ENCODE measurements around the gene EMSY. TPM values are rescaled to one million over a fixed set of nuclear protein-coding genes. Genes with fewer than 3 reads are reported as not detected.
"Not testable (repeated sequence)": the region's sequence is repeated elsewhere in the genome, so short reads cannot be mapped to it uniquely, and the experiment has no call there.

Gene EMSY, protein sequence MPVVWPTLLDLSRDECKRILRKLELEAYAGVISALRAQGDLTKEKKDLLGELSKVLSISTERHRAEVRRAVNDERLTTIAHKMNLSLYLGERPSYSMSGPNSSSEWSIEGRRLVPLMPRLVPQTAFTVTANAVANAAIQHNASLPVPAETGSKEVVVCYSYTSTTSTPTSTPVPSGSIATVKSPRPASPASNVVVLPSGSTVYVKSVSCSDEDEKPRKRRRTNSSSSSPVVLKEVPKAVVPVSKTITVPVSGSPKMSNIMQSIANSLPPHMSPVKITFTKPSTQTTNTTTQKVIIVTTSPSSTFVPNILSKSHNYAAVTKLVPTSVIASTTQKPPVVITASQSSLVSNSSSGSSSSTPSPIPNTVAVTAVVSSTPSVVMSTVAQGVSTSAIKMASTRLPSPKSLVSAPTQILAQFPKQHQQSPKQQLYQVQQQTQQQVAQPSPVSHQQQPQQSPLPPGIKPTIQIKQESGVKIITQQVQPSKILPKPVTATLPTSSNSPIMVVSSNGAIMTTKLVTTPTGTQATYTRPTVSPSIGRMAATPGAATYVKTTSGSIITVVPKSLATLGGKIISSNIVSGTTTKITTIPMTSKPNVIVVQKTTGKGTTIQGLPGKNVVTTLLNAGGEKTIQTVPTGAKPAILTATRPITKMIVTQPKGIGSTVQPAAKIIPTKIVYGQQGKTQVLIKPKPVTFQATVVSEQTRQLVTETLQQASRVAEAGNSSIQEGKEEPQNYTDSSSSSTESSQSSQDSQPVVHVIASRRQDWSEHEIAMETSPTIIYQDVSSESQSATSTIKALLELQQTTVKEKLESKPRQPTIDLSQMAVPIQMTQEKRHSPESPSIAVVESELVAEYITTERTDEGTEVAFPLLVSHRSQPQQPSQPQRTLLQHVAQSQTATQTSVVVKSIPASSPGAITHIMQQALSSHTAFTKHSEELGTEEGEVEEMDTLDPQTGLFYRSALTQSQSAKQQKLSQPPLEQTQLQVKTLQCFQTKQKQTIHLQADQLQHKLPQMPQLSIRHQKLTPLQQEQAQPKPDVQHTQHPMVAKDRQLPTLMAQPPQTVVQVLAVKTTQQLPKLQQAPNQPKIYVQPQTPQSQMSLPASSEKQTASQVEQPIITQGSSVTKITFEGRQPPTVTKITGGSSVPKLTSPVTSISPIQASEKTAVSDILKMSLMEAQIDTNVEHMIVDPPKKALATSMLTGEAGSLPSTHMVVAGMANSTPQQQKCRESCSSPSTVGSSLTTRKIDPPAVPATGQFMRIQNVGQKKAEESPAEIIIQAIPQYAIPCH (N-terminal part only)
- total RNA-seq = 10 to 100 TPM; 18.1 to 18.6 TPM
- long read RNA-seq, donor 1, partial matches to known transcripts = 2 of 4 reads
- long read RNA-seq, donor 1, other reads (novel, unspliced or antisense) = 2 of 4 reads
- long read RNA-seq, donor 2, partial matches to known transcripts = 2 of 6 reads
- long read RNA-seq, donor 2, other reads (novel, unspliced or antisense) = 0 of 6 reads

DNA sequence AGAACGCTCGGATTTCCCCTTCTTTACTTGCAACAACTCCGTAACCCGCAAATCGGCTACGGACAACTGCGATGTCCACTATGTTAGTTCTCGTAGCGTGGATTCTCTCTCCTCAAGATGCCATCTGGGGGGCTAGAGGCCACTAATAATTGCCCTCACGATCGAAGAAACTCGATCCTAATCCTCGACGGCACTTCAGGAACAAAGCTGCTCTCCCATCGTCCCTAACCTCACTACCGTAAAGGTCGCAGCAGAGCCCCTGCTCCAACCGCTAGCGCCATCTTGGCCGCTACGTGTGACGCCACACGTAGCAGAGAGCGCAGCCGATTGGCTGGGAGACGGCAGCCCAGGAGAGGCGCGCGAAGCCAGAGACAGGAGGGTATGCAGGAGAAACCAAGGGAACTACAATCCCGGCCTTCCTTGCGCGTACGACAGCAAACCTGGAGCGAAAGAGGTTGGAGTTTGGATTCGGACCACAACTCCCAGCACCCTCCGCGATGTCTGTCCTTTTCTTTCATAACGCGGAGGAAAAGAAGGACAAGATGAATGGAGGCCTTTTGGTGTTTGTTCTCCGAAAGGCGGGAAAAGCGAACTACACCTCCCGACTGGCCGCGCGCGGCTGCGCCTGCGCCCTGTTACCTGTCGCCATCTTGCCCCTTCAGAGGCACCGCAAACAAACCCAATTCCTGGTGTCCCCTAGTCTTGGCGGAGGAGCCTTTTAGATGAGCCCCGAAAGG is at the start of gene EMSY:
TSS of gene EMSY (plus strand) at position 635 of the 737 bp plus-strand sequence. CDS start 1,921 bp downstream, outside the sequence.
- intact Hi-C loops (cut with DNase I) = no loop called here
- peak; percentile 99 for DNase-seq (ENCODE audit: low spot score)

DNA sequence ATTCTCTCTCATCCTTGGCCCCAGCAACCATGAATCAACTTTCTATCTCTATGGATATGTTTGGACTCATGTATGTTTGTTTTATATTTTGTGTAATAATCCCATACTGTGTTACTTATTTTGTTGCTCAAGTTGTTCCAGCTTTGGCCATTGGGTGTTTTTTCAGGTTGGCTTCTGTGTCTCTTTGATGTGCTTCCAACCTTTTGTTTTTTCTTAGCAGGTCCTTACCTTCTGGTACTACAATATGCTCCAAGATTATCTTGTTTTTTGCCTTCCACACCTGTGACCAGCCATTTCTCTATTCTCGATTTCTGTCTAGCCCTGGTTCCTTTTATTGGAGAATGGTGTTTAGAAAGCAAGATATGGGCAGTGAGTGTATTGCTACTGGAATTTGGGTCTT is 49.5 kb upstream of the EMSY start:
- intact Hi-C loops (cut with DNase I) = no loop called here
- DNase-seq (ENCODE audit: low spot score) = no peak

DNA sequence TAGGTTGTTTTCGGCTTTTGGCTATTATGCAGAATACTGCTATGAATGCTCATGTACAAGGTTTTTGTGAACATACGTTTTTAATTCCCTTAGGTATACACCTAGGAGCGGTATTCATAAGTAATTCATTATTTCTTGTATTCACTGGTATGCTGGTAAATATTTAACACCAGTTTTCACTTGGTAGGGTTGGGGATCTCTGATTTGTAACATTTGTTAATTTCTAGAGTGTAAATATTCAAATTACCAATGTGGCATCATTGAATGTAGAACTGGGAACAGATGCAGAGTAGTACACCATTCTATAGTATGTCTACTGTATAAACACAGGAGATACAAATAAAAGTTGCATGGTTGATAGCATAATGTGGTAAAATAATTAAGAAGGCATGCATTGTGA is 47.4 kb upstream of the EMSY start:
- intact Hi-C loops (cut with DNase I) = no loop called here
- no peak for DNase-seq (ENCODE audit: low spot score)

DNA sequence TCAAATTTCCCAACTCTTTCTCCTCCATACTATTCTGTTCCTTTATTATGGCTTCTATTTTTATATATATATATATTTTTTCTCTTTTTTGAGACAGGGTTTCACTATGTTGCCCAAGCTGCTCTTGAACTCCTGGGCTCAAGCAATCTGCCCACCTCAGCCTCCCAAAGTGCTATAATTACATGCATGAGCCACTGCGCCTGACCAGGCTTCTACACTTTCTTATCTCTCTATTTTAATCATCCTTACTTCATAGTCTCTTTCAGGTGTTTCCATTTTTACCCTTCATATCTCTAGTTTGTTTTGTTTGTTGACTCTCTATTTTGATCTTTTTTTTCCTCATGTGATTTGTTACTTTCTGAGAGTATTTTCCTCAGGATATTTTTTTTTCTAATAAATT is 43.9 kb upstream of the EMSY start:
- intact Hi-C loops (cut with DNase I) = no loop called here
- no peak for DNase-seq (ENCODE audit: low spot score)

DNA sequence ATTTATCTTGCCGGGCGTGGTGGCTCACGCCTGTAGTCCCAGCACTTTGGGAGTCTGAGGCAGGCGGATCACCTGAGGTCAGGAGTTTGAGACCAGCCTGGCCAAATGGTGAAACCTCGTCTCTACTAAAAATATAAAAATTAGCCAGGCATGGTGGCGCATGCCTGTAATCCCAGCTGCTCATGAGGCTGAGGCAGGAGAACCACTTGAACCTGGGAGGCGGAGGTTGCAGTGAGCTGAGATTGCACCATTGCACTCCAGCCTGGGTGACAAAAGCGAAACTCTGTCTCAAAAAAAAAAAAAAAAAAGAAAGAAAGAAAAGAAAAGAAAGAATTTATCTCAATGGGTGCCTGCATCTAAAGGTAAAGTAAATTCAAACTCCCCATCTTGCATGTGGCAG is 43.3 kb upstream of the EMSY start:
- DNase-seq (ENCODE audit: low spot score); intact Hi-C loops (cut with DNase I): not testable (repeated sequence)

DNA sequence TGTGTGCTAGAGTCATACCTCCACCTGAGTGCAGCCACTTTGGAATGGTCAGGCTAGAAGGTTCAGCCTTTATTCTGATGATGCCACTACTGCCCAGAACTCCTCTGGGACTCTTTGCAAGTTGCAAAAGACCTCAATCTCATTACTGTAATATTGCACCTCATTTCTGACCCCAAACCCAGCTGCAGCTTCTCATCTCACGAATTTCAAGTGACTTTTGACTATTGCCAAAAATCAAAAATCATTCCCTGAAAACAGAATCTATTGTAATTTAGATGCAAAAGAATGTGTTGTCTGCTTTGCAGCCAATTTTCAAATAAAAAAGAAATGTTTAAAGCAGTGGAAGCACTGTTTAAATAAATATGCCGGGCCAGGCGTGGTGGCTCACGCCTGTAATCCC is 38.5 kb upstream of the EMSY start:
- intact Hi-C loops (cut with DNase I) = no loop called here
- no peak for DNase-seq (ENCODE audit: low spot score)

DNA sequence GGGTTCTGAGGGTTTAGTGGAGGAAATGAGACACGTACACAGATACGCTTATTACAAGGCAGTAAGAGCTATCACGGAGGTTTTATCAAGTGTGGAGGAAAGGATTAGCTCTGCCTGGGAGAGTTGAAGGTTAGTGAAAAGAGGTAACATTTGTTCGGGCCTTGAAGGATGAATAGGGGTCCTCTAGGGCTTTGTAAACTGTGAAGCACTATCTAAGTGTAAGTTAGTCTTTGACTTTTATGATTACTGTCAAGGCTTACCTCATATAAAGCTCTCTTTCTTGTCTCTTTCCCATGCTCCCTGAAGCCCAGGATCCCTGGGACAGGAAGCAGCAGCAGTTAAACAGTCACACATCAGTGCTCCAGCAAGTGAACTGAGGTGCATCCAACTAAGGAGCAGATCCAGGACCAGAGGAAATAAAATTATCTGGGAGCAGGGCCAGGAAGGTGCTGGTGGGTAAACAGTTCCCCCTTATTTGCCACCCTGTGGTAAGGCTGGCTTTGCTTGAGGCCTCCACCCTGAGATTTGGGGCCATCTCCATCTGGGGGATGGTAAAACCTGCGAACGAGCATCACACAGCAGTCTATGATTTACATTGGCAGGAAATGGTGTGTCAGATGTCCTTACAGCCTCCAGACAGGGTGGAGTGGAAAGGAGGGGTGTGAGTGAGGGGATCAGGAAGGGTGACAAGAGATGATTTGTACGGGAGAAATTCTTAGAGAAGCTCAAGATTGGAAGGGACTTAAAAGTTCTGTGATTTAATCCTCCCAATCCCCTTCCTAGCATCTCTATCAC is 36.5 kb upstream of the EMSY start:
- no peak for DNase-seq (ENCODE audit: low spot score)
- intact Hi-C loops (cut with DNase I) = no loop called here

DNA sequence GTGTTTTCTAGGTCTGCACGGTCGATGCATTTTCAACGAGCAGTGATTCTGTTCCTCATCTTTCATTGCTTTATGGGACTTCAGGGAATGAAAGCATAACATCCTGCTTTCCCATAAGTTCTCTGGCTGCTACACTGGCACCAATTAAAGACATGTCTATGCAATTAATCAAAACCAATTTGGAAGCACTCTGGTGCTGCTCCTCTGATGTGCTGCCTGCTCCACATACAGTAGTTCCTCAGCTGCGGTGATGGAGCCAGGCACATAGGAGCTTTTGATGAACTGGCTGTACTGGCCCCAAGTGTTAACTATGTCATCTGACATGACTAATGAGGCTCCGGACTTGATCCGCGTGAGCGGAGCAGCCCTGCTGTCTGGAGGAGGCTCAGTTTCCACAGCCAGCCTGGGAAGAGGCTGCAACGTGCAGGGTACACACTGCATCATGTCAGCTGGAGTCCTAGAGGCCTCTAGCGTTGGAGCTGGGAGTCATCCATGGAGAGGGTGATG is 33.9 kb upstream of the EMSY start:
- DNase-seq (ENCODE audit: low spot score) = peak; percentile 83
- intact Hi-C loops (cut with DNase I) = no loop called here

DNA sequence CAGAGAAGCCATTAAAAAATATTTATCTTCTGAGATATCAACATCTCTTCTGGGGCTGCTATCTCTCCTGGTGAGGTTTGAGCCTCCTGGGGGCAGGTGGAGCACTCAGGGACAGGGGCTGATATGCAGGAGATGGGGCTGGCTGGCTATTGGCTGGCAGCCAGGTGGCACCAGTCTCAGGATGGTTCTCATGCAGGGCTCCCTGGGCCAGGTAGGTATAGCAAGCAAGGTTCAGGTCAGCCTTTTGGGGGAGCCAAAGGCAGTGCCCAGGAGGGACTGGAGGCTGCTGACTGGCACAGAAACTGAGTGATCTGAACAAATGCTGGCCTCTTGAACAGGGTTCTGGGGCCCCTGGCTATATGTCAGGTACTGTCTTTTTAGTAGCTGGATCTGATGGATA is 29.7 kb upstream of the EMSY start:
- intact Hi-C loops (cut with DNase I) = loop anchor here in 1 of 2 donors (5.0 kb wide), 1 partner anchor 472 kb away; no protein-coding TSS in a partner anchor
- no peak for DNase-seq (ENCODE audit: low spot score)

DNA sequence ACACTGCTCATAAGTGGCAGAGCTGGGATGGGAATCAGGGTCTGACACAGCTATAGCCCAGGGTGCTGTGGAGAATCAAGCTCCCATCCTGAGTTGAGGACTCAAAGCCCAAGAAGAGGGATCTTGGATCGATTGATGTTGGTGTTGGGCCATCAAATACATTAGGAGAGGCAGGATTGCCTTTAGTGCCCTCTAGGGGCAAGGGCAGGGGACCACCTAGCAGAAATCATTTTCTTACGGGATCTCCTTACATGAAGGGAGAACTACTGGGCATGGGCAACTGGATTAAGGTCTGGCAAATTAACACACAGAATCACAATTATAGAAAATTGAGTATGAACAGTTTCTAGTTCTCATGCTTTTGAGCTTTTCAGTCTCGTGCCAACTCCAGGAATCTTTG is 24.9 kb upstream of the EMSY start:
- intact Hi-C loops (cut with DNase I) = loop anchor here in 1 of 2 donors (5.0 kb wide), 1 partner anchor 467 kb away; no protein-coding TSS in a partner anchor
- DNase-seq (ENCODE audit: low spot score) = no peak

DNA sequence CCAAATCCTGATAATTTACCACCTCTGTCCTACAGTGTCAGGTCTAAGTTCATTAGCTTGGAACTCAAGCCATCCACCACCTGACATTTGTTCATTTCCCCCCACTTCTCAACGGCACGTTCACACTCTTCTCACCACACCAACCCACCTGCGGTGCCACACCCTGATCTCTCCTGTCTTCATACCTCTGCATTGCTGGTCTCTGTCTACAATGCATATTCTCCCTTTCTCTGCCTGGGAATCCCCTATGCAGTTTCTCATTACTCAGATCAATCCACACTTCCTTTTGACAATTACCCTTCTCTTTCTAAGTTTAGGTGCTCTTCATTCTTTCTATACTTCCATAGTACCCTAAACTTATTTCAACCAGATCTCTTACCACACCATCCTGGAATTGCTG is 20.4 kb upstream of the EMSY start:
- intact Hi-C loops (cut with DNase I) = no loop called here
- no peak for DNase-seq (ENCODE audit: low spot score)

DNA sequence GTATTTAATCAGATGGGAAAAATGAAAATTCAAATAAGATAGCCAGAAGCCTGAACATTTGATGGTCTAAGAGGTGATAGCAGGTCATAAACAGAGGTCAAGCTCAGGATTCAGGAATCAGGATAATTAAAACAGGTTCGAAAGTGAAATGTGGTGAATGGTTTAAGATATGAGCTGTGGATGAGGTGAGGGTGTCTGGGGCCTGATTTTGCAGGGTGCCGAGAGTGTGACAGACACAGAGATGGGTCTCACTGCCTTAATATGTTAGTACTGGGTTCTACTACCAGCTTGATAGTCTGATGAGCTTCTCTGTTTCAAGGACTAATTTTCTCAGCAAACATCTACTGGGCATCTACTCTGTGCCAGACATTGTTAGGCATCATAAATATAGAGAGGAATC is 19.9 kb upstream of the EMSY start:
- no peak for DNase-seq (ENCODE audit: low spot score)
- intact Hi-C loops (cut with DNase I) = no loop called here

DNA sequence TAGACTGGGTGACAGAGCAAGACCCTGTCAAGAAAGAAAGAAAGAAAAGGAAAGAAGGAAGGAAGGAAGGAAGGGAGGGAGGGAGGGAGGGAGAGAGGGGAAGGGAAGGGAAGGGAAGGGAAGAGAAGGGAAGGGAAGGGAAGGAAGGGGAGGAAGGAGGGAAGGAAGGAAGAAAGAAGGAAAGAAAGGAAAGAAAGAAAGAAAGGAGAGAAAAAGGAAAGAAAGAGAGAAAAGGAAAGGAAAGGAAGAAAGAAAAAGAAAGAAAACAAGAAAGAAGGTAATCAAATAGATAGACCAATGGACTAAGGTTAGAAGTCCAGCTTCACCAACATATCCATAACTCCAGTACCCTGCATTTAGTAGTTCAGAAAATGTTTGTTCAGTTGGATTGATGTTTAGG is 18.2 kb upstream of the EMSY start:
- intact Hi-C loops (cut with DNase I) = no loop called here
- DNase-seq (ENCODE audit: low spot score) = no peak

DNA sequence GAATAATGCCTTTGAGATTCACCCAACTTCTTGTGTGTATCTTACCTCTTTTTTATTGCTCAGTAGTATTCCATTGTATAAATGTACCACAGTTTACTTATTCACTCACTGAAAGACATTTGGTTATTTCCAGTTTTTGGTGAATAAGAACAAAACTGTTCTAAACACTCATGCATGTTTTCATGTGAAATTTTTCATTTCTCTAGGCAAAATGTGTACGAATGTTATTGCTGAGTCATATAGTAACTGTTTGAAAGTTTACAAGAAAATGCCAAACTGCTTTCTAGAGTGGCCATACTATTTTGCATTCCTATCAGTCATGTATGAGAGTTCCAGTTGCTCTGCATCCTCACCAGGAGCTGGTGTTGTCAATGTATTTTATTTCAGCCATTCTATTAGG is 8.8 kb upstream of the EMSY start:
- no peak for DNase-seq (ENCODE audit: low spot score)
- intact Hi-C loops (cut with DNase I) = loop anchor here in 1 of 2 donors (10.0 kb wide), 1 partner anchor 51 kb away; the partner anchor contains the start of genes GVQW3 and THAP12

DNA sequence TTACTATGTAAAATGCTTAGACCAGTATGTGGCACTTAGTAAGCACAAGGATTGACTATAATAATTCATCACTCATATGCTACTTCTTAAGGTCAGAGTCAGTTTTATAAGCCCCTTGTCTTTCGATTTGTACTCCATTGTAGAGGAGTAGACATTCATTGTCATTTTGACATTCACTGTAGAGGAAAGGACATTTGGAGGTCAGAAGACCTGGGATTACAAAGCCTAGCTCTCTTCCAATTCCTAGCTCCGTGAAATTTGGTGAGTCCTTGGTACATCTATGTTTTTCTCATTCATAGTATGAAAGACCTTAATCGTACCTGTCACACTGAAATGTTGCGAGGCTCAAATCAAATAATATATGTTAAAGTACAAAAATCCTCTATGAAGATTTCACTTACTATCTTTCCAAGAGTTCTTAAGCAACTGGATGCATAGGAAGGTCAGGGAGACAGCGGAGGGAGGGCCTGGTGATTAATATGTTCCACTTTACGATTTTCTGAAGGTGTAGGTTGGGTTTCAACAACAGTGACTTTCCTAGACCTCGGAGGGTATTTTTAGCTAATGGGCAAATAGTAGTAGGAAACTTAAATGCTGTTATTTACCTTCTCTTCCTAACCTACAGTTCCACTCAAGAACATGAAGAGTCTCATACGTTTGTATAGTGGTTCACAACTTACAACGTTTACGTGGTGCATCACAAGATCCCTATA is 1.4 kb upstream of the EMSY start:
- no peak for DNase-seq (ENCODE audit: low spot score)
- intact Hi-C loops (cut with DNase I) = no loop called here

DNA sequence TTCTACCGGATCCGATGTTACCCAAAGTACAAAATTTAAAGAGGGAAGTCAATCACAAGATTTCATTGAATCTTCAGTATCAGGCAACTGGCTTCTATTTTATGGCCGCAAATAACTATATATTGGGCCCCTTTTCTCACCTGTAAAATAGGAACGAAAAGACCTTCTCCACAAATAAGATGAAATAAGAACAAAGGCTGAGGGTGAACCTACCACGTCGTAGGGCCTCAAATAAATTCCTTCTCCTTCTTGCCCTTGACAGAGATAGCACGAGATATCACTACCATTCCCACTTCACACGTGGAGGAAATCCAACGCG is 794 bp upstream of the EMSY start:
- intact Hi-C loops (cut with DNase I) = no loop called here
- no peak for DNase-seq (ENCODE audit: low spot score)
